Measurements from ENCODE around the gene PPP1R8. TPM values are rescaled to one million over a fixed set of nuclear protein-coding genes. Genes with fewer than 3 reads are reported as not detected.

Gene PPP1R8
- total and polyA plus RNA-seq, 2 of the 8 experiments (the other 6 are each of a cell fraction or from before 2014, with no cell fraction given) = 33.4 to 51.8 TPM

- TF ChIP-seq CTCF (IDR thresholded peaks at IDR 0.05; ENCODE audit: control extremely low read depth in 1 of 3, insufficient read depth in 1 of 3, low read depth in 1 of 3, low read length in 3 of 3) (no peak), MAFK (IDR thresholded peaks at IDR 0.05; ENCODE audit: low read depth, low read length) (no peak), RBBP5 (IDR thresholded peaks at IDR 0.05; ENCODE audit: borderline replicate concordance, low read depth, low read length) (no peak), RFX5 (IDR thresholded peaks at IDR 0.05; ENCODE audit: borderline replicate concordance, low read depth, low read length) (no peak)
Observed at GRCh38 chr1:27865821-27866220, 35.2 kb downstream of the PPP1R8 start (continued).

All from H1 (cell line).